ENCODE data around the gene HTT. TPM values are rescaled to one million over a fixed set of nuclear protein-coding genes. Genes with fewer than 3 reads are reported as not detected.

HTT gene
- total RNA-seq, 1 donor from 2014 or later = 20.0 TPM

DNA sequence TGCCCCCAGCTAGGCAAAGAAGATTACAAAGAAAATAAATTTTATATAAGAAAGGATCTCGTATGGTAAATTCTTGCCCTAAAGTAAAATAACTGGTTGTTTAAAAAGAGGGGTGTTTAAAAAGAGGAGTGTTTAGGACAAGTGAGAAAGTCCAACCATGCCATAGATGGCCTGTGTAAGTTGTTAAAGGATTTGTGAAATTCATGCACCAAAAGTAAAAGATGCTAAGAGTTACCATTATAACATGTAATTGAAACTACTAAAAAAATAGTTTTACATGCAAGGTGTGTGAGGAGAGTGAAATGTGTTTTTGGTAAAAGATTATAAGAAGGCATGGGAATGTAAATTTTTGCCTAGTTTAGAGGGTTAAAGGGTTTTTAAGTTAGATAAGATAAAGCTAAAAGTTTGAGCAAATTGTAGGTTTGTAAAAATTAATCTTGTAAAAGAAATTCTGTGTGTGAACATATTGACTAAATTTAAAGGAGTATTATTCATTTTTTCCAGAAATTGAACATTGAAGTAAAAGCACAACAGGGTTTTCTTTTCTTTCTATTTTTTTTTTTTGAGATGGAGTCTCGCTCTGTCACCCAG lies 20.2 kb upstream of the HTT start:
- Histone ChIP-seq H3K4me3 (no peak overlapping the region), H3K4me1 (no peaks in the 10 kb centered on the region), H3K27me3 (ENCODE audit: low read depth) (no peaks in the 10 kb centered on the region), H3K9me3 (replicated peaks) (peaks cover 21% of the 10 kb centered on the region), H3K36me3 (no peaks in the 10 kb centered on the region), H3K27ac (replicated peaks) (no peak overlapping the region)
- DNase-seq = no peak
- intact Hi-C loops (cut with micrococcal nuclease) = no loop called here
- TF ChIP-seq, protein P1, sequence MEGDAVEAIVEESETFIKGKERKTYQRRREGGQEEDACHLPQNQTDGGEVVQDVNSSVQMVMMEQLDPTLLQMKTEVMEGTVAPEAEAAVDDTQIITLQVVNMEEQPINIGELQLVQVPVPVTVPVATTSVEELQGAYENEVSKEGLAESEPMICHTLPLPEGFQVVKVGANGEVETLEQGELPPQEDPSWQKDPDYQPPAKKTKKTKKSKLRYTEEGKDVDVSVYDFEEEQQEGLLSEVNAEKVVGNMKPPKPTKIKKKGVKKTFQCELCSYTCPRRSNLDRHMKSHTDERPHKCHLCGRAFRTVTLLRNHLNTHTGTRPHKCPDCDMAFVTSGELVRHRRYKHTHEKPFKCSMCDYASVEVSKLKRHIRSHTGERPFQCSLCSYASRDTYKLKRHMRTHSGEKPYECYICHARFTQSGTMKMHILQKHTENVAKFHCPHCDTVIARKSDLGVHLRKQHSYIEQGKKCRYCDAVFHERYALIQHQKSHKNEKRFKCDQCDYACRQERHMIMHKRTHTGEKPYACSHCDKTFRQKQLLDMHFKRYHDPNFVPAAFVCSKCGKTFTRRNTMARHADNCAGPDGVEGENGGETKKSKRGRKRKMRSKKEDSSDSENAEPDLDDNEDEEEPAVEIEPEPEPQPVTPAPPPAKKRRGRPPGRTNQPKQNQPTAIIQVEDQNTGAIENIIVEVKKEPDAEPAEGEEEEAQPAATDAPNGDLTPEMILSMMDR (IDR thresholded peaks at IDR 0.05; ENCODE audit: borderline replicate concordance) = no peak

DNA sequence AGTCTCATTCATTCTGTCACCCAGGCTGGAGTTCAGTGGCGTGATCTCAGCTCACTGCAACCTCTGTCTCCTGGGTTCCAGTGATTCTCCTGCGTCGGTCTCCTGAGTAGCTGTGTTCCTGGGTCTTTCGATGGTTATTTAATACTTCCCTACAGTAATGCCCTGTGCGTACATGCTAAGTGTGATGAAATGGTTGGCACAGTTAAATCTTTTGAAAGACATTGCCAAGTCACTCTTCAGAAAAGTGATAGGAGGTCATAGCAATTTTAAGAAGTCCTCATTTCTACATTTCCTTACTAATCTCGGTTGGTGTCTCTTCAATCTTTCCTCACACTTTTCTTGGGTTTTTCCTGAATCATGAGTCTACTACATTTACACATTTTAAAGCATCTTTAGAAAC lies 14.5 kb upstream of the HTT start:
- H3K36me3 ChIP-seq = no peaks in the 10 kb centered on the region
- TF ChIP-seq, protein P1 (IDR thresholded peaks at IDR 0.05; ENCODE audit: borderline replicate concordance) = no peak
- H3K4me1 ChIP-seq = no peaks in the 10 kb centered on the region
- DNase-seq = no peak
- no peak overlapping the region for H3K27ac ChIP-seq (replicated peaks)
- H3K9me3 ChIP-seq (replicated peaks) = peaks cover 16% of the 10 kb centered on the region
- intact Hi-C loops (cut with micrococcal nuclease) = no loop called here
- no peaks in the 10 kb centered on the region for H3K27me3 ChIP-seq (ENCODE audit: low read depth)
- H3K4me3 ChIP-seq = no peak overlapping the region

DNA sequence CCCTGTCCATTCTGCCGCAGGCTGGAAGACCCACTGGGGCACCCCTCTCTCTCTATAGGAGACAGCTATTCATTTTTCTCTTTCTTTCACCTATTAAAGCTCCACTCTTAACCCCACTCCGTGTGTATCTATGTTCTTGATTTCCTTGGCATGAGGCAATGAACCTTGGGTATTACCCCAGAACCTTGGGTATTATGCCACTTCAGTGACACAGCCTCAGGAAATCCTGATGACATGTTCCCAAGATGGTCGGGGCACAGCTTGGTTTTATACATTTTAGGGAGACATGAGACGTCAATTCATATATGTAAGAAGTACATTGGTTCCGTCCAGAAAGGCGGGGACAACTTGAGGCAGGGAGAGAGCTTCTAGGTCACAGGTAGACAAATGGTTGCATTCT lies 13.5 kb upstream of the HTT start:
- Histone ChIP-seq H3K27me3 (ENCODE audit: low read depth) (no peaks in the 10 kb centered on the region), H3K27ac (replicated peaks) (no peak overlapping the region), H3K4me3 (no peak overlapping the region), H3K4me1 (no peaks in the 10 kb centered on the region), H3K36me3 (no peaks in the 10 kb centered on the region), H3K9me3 (replicated peaks) (peaks cover 6% of the 10 kb centered on the region)
- TF ChIP-seq, protein P1 (IDR thresholded peaks at IDR 0.05; ENCODE audit: borderline replicate concordance) = no peak
- DNase-seq = no peak
- intact Hi-C loops (cut with micrococcal nuclease) = no loop called here

DNA sequence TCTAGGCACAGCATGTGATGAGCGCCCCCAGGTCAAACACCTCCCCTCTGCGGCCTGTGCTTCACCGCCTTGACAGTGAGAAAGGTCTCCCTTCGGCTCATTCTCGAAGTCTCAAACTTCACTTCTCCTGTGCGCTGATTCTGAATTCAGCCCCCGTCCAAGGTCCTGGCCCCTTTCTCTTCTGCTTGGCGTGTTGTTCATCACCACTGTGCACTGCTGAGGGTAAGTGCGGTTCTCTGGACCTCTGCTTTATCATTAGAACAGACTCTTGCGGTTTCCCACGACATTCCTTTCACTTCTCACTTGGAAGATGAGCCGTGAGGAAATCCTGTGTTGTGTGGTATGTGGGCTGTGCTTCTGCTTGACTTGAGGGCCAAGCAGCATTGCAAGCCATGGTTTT lies 12.0 kb upstream of the HTT start:
- Histone ChIP-seq H3K27me3 (ENCODE audit: low read depth) (no peaks in the 10 kb centered on the region), H3K27ac (replicated peaks) (no peak overlapping the region), H3K9me3 (replicated peaks) (peaks cover 7% of the 10 kb centered on the region), H3K4me3 (no peak overlapping the region), H3K36me3 (no peaks in the 10 kb centered on the region), H3K4me1 (no peaks in the 10 kb centered on the region)
- TF ChIP-seq, protein P1 (IDR thresholded peaks at IDR 0.05; ENCODE audit: borderline replicate concordance) = no peak
- intact Hi-C loops (cut with micrococcal nuclease) = no loop called here
- no peak for DNase-seq

DNA sequence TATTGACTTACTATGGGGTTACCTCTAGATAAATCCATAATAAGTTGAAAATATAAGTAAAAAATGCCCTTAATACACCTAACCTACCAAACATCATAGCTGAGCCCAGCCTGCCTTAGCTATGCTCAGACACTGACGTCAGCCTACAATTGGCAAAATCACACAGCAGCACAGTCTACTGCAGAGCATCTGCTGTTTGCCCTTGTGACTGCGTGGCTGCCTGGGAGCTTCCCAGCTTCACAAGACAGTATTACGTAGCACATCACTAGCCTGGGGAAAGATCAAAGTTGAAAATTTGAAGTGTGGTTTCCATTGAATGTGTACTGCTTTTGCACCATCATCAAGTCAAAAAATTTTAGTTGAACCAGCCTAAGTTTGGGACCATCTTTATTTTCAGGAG lies 8.9 kb upstream of the HTT start:
- DNase-seq = no peak

More for the DNA sequence above, 8.9 kb upstream of the HTT start:
- TF ChIP-seq, protein P1 (IDR thresholded peaks at IDR 0.05; ENCODE audit: borderline replicate concordance) = no peak
- Histone ChIP-seq H3K9me3 (replicated peaks) (peaks cover 7% of the 10 kb centered on the region), H3K4me3 (no peak overlapping the region), H3K4me1 (no peaks in the 10 kb centered on the region), H3K36me3 (no peaks in the 10 kb centered on the region), H3K27ac (replicated peaks) (no peak overlapping the region), H3K27me3 (ENCODE audit: low read depth) (no peaks in the 10 kb centered on the region)
- intact Hi-C loops (cut with micrococcal nuclease) = no loop called here
